ENCODE results near the gene MIGA1.

- TF ChIP-seq CTCF (IDR thresholded peaks at IDR 0.05) (no peak), POLR2A (IDR thresholded peaks at IDR 0.05) (no peak)
Measured at GRCh38 chr1:77829851-77830250, 50.4 kb downstream of the MIGA1 start.

All from vagina (tissue), 2 donors.